NCI-H1105 treated with DMSO at 0.1 percent for 48 hours (cell line): ENCODE measurements around the gene ACVR1B.

Source experiments
- DNase-seq: peaks from one replicate; lab custom pipeline; 2025; lab: John Stamatoyannopoulos, UW

ACVR1B gene

GRCh38 chr12:51917041-51917590 is 34.4 kb upstream of the ACVR1B start:
- no peak for DNase-seq

GRCh38 chr12:51917746-51918453 is 33.6 kb upstream of the ACVR1B start:
- no peak for DNase-seq

GRCh38 chr12:51920046-51920445 is 31.5 kb upstream of the ACVR1B start:
- DNase-seq, result no peak

- no peak for DNase-seq
Measured at GRCh38 chr12:51921017-51921725, 30.3 kb upstream of the ACVR1B start.

- DNase-seq, result no peak
Measured at GRCh38 chr12:51922146-51922545, 29.4 kb upstream of the ACVR1B start.

- DNase-seq, result no peak
Measured at GRCh38 chr12:51922762-51923505, 28.6 kb upstream of the ACVR1B start.

GRCh38 chr12:51923506-51924365 is 27.8 kb upstream of the ACVR1B start:
- no peak for DNase-seq

GRCh38 chr12:51924551-51925319 is 26.8 kb upstream of the ACVR1B start:
- no peak for DNase-seq

GRCh38 chr12:51925346-51926063 is 26.0 kb upstream of the ACVR1B start:
- DNase-seq, result no peak

- no peak for DNase-seq
Measured at GRCh38 chr12:51926064-51926632, 25.4 kb upstream of the ACVR1B start.

GRCh38 chr12:51926718-51927117 is 24.8 kb upstream of the ACVR1B start:
- DNase-seq, result no peak

- DNase-seq, result no peak
Measured at GRCh38 chr12:51932218-51933076, 19.1 kb upstream of the ACVR1B start.

GRCh38 chr12:51934080-51934479 is 17.4 kb upstream of the ACVR1B start:
- DNase-seq, result no peak

- DNase-seq, result no peak
Measured at GRCh38 chr12:51937926-51938325, 13.6 kb upstream of the ACVR1B start.

GRCh38 chr12:51938726-51939125 is 12.8 kb upstream of the ACVR1B start:
- no peak for DNase-seq

- peak; percentile 63 for DNase-seq
Measured at GRCh38 chr12:51941011-51941581, 10.4 kb upstream of the ACVR1B start.

GRCh38 chr12:51941604-51942003 is 9.9 kb upstream of the ACVR1B start:
- DNase-seq, result no peak

- DNase-seq, result no peak
Measured at GRCh38 chr12:51942056-51942455, 9.4 kb upstream of the ACVR1B start.
